Type B pancreatic cell (in vitro differentiated cells): Measurements from ENCODE around the gene GTF3C2. TPM values are rescaled to one million over a fixed set of nuclear protein-coding genes. Genes with fewer than 3 reads are reported as not detected.
"Not testable (repeated sequence)": the region's sequence is repeated elsewhere in the genome, so short reads cannot be mapped to it uniquely, and the experiment has no call there.

Experiments used
- DNase-seq: peaks from one replicate; pipeline ENCODE4 v3.0.0; 2021; ENCODE audit warnings: mixed read lengths; ENCODE audit not compliant: unreplicated experiment; ENCODE audit errors: extremely low spot score
- H3K27ac Mint-ChIP-seq: 2 replicates; pipeline ENCODE4 v1.8.0; 2021; ENCODE audit warnings: mild to moderate bottlenecking, mixed read lengths
- H3K27me3 Mint-ChIP-seq: 2 replicates; pipeline ENCODE4 v1.8.0; 2021; ENCODE audit warnings: mixed read lengths
- H3K36me3 Mint-ChIP-seq: 2 replicates; pipeline ENCODE4 v1.8.0; 2021; ENCODE audit warnings: mixed read lengths
- H3K4me1 Mint-ChIP-seq: one replicate; pipeline ENCODE4 v1.8.0; 2021; ENCODE audit warnings: mixed read lengths; ENCODE audit not compliant: unreplicated experiment
- H3K4me3 Mint-ChIP-seq: 2 replicates; pipeline ENCODE4 v1.8.0; 2021; ENCODE audit warnings: mild to moderate bottlenecking, mixed read lengths
- H3K9me3 Mint-ChIP-seq: 2 replicates; pipeline ENCODE4 v1.8.0; 2021; ENCODE audit warnings: mixed read lengths
- CTCF ChIP-seq: fragments of 200-600 bp; sonication (generic); conservative IDR thresholded peaks from 2 replicates; pipeline ENCODE4 v1.5.0; 2021; ENCODE audit warnings: antibody characterized with exemption, mild to moderate bottlenecking
- total RNA-seq: library from RNA; stranded (reverse); gene quantifications from 2 replicates; pipeline ENCODE4 v1.2.1, GENCODE V29; 2021; ENCODE audit warnings: low replicate concordance

GTF3C2 gene
- total RNA-seq, 1 donor from 2014 or later = 76.5 TPM

GRCh38 chr2:27303093-27304025 lies 53.2 kb downstream of the GTF3C2 start:
- no peaks in the 10 kb centered on the region for H3K36me3 Mint-ChIP-seq
- no peak overlapping the region for H3K27ac Mint-ChIP-seq
- peak overlapping the region; percentile 23 for H3K4me3 Mint-ChIP-seq
- no peak for DNase-seq
- no peaks in the 10 kb centered on the region for H3K9me3 Mint-ChIP-seq
- H3K4me1 Mint-ChIP-seq = no peaks in the 10 kb centered on the region
- peaks cover 56% of the 10 kb centered on the region for H3K27me3 Mint-ChIP-seq
- peak; percentile 97 for TF ChIP-seq CTCF

GRCh38 chr2:27300606-27301005 lies 56.0 kb downstream of the GTF3C2 start:
- not testable (repeated sequence) for H3K9me3 Mint-ChIP-seq, H3K36me3 Mint-ChIP-seq, H3K4me1 Mint-ChIP-seq, H3K27ac Mint-ChIP-seq, H3K4me3 Mint-ChIP-seq, DNase-seq
- peaks cover 48% of the 10 kb centered on the region for H3K27me3 Mint-ChIP-seq

GRCh38 chr2:27298391-27299080 lies 58.0 kb downstream of the GTF3C2 start:
- DNase-seq = no peak
- Mint-ChIP-seq H3K4me3 (no peak overlapping the region), H3K4me1 (peaks cover under 1% of the 10 kb centered on the region), H3K36me3 (no peaks in the 10 kb centered on the region), H3K27me3 (peaks cover 33% of the 10 kb centered on the region), H3K9me3 (no peaks in the 10 kb centered on the region), H3K27ac (no peak overlapping the region)
- TF ChIP-seq CTCF = no peak

GRCh38 chr2:27297195-27297594 lies 59.4 kb downstream of the GTF3C2 start:
- no peak for TF ChIP-seq CTCF
- DNase-seq = no peak
- Mint-ChIP-seq H3K9me3 (no peaks in the 10 kb centered on the region), H3K27ac (no peak overlapping the region), H3K4me1 (peaks cover 7% of the 10 kb centered on the region), H3K27me3 (peaks cover 42% of the 10 kb centered on the region), H3K4me3 (no peak overlapping the region), H3K36me3 (no peaks in the 10 kb centered on the region)

GRCh38 chr2:27296481-27296880 lies 60.1 kb downstream of the GTF3C2 start:
- no peak overlapping the region for H3K27ac Mint-ChIP-seq
- H3K4me3 Mint-ChIP-seq = no peak overlapping the region
- DNase-seq = no peak
- H3K36me3 Mint-ChIP-seq = no peaks in the 10 kb centered on the region
- peaks cover 48% of the 10 kb centered on the region for H3K27me3 Mint-ChIP-seq
- H3K4me1 Mint-ChIP-seq = peaks cover 7% of the 10 kb centered on the region
- no peak for TF ChIP-seq CTCF
- H3K9me3 Mint-ChIP-seq = no peaks in the 10 kb centered on the region

- H3K36me3 Mint-ChIP-seq = no peaks in the 10 kb centered on the region
- no peak overlapping the region for H3K4me3 Mint-ChIP-seq
- no peak for DNase-seq
- H3K9me3 Mint-ChIP-seq = no peaks in the 10 kb centered on the region
- H3K4me1 Mint-ChIP-seq = peaks cover 7% of the 10 kb centered on the region
- H3K27me3 Mint-ChIP-seq = peaks cover 46% of the 10 kb centered on the region
- no peak for TF ChIP-seq CTCF
- no peak overlapping the region for H3K27ac Mint-ChIP-seq
Observed at GRCh38 chr2:27294928-27295327, 61.6 kb downstream of the GTF3C2 start.
